LNCAP (cell line): ENCODE data around the gene SRCAP.

Source experiments
- TF ChIP-seq, protein P1 (sequence below): fragments of 450-650 bp; IDR thresholded peaks from 2 replicates; pipeline ENCODE4 v1.5.1; 2017; ENCODE audit warnings: mild to moderate bottlenecking

SRCAP gene

DNA sequence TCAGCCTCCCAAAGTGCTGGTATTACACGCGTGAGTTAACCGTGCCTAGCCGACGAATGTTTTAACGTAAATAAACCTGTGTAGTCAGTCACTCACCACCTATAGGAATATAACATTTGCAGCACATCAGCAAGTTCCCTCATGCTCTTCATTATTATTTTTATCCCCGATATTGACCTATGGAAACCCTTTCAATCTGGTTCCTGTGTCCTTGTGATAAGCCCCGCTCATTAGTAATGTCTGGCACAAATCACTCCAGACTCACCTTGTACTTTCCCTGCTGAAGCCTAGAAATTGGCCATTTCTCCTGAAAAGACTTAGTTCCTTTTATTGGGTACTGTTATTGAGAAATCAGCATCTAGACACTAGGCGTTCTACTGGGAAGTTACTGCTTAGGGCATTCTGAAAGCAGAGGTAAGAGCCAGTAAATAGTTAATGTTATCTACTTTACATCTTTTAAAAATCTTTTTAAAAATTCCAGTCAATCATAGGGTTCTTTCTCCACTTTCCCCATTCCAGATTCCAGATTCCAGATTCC lies 47.7 kb downstream of the SRCAP start:
- TF ChIP-seq, protein P1, sequence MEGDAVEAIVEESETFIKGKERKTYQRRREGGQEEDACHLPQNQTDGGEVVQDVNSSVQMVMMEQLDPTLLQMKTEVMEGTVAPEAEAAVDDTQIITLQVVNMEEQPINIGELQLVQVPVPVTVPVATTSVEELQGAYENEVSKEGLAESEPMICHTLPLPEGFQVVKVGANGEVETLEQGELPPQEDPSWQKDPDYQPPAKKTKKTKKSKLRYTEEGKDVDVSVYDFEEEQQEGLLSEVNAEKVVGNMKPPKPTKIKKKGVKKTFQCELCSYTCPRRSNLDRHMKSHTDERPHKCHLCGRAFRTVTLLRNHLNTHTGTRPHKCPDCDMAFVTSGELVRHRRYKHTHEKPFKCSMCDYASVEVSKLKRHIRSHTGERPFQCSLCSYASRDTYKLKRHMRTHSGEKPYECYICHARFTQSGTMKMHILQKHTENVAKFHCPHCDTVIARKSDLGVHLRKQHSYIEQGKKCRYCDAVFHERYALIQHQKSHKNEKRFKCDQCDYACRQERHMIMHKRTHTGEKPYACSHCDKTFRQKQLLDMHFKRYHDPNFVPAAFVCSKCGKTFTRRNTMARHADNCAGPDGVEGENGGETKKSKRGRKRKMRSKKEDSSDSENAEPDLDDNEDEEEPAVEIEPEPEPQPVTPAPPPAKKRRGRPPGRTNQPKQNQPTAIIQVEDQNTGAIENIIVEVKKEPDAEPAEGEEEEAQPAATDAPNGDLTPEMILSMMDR: no peak

DNA sequence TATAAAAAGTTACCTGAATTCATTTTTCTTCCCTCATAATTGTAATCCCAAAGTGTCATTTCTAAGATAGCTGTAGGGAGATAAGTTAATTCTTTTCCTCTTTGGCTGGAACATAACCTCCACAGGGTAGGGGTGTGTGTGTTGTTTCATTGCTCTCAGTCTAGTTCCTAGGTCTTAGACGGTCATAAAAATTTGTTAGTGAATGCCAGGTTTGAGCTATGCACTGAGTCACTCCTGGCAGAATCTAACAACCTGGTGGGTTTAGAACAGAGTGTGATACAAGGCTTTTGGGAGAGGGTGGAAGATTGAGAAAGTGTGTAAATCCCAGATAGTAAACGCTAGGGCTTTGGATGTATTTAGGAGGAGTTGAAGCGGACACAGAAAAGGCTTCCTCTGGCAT lies 48.4 kb downstream of the SRCAP start:
- TF ChIP-seq, protein P1: no peak

DNA sequence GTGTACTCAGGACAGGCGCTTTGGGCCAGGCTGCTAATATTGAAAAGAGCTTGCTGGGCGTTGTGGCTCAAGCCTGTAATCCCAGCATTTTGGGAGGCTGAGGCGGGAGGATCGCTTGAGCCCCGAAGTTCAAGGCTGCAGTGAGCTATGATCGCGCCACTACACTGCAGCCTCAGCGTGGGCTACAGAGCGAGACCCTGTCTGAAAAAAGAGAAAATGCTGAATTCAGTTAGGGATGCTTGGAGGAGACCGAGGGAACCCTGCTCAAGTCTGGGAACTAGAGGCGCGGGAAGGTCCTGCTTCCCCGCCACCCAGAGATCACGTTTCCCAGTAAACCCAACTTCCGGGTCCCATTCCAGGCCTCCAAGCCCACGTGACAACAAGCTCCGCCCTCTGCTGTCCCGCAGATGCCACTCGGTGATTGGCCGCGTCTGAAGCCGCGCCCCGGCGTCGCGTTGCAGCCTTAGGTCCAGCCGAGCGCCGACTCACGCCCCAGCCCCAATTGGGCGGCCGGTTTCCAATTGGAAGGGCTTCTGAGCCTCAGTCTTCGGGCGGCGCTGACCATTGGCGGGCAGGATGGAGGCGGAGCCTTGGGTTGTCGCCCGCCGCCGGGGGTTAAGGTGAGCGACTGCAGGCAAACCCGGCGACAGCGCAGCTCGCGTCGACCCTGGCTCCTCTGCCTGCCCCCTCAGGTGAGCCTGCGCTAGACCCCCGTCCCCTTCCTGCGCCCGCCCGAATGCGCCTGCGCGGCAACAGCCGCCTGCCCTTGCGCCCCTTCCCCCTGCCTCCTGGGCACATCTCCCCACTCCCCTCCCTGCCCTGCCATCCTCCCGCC lies 49.0 kb downstream of the SRCAP start, which contains the start of gene PHKG2:
Gene PHKG2 (plus strand): TSS at position 627 of the 835 bp plus-strand sequence. CDS start 396 bp downstream, outside the sequence.
- TF ChIP-seq, protein P1: no peak

DNA sequence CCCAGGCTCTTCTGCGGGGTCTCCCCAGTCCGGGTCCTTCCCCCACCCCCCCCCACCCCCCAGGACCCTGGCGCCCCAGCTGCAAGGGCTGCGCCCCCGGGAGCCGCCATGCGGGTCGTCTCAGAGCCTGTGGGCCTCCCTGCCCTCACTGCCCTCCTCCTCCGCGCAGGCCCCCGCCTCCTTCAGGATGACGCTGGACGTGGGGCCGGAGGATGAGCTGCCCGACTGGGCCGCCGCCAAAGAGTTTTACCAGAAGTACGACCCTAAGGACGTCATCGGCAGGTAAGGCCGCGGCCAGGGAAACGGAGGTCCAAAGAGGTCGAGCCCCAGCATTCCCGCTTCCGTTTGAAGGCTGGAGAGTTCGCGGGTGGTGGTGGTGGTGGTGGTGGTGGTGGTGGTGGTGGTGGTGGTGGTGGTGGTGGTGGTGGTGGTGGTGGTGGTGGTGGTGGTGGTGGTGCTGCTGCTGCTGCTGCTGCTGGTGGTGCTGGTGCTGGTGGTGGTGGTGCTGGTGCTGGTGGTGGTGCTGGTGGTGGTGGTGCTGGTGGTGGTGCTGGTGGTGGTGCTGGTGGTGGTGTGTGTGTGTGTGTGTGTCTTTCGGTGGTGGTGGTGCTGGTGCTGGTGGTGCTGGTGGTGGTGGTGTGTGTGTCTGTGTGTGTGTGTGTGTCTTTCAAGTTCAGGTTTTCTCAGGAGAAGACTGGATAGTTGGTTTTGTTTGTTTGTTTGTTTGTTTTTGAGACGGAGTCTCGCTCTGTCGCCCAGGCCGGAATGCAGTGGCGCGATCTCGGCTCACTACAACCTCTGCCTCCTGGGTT lies 49.9 kb downstream of the SRCAP start:
- TF ChIP-seq, protein P1: no peak

DNA sequence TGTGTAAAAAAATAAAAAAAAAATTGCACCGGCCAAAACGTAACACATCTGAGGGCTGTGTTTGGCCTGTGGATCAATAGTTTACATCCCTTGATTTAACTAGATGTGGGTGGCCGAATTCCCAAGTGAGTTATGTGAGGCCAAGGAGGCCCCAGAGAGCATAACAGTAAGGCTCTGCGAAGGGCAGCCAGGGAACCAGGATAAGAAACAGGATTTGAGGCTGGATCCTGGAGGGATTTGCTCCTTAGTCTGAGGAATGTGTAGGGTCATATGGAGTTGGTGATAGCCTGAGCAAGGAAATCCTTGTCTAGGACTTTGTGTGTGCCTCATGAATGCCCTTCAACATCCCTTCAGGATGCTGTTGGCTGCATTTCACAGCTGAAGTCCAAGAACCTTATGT lies 51.2 kb downstream of the SRCAP start:
- TF ChIP-seq, protein P1: no peak

DNA sequence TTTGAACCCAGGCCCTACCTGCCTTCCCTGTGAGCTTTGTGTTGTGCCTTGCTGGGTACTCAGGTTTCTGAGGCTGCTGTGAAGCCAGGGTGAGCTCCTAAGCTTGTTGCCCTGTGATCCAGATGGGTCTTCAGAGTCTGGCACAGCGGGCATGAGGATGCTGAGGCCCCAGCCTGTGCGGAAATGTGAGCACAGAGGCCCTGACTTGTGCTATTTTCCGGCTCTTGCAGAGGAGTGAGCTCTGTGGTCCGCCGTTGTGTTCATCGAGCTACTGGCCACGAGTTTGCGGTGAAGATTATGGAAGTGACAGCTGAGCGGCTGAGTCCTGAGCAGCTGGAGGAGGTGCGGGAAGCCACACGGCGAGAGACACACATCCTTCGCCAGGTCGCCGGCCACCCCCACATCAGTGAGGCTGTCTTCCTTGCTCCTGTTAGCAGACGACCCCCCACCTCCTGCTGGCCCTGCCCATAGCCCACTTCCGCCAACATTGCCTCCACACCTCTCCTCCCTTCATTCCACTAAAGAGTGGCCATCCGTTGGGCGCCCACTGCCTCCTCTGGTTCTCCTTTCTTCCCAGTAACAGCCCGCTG lies 52.0 kb downstream of the SRCAP start:
- TF ChIP-seq, protein P1: no peak

DNA sequence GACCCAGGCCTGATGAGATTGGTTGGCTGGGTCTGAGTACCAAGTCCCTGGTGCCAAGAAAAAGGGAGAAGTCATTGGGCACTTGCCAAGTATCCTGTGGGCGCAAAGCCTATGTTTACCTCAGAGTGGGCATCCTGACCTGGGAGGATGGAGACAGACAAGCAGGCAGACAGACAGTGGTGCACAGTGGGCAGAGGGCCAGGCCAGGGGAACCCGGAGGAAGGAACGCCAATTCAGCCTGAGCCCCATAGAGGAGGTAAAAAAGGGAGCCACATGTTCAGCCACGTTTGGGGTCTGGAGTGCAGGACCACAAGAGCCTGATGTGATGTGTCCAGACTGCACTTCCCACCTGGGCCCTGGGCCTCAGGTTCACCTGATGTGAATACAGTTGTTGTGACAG lies 54.6 kb downstream of the SRCAP start:
- TF ChIP-seq, protein P1: no peak
